SK-N-SH (cell line): Measurements from ENCODE around the gene ATP6V0A1. TPM values are rescaled to one million over a fixed set of nuclear protein-coding genes. Genes with fewer than 3 reads are reported as not detected.
"Not testable (repeated sequence)": the region's sequence is repeated elsewhere in the genome, so short reads cannot be mapped to it uniquely, and the experiment has no call there.

Source experiments
- CTCF ChIA-PET: fragments of 300-600, 350-600 bp; formaldehyde crosslinking; extraction: SDS; loops from one replicate; lab custom pipeline; 2021; lab: Yijun Ruan, JAX
- POLR2A ChIA-PET: fragments of 350-600 bp; sonication (Branson Sonifier 250); formaldehyde crosslinking; extraction: SDS; loops from one replicate; lab custom pipeline; 2020; ENCODE audit warnings: antibody characterized with exemption, inconsistent platforms; lab: Yijun Ruan, JAX
- DNase-seq: peaks from one replicate; pipeline ENCODE4 v3.0.0; 2012
- H2AFZ ChIP-seq: fragments of 200-600 bp; sonication (generic); 2 replicates; pipeline ENCODE4 v1.8.1; 2016; ENCODE audit warnings: antibody characterized with exemption, mild to moderate bottlenecking, low read depth
- H3F3A ChIP-seq: fragments of 200-600 bp; sonication (generic); replicated peaks from 2 replicates; pipeline ENCODE3; 2016; ENCODE audit warnings: antibody characterized with exemption, mild to moderate bottlenecking; ENCODE audit not compliant: insufficient read depth
- H3K27ac ChIP-seq, 2 experiments: fragments of 200-500 bp in 1 of 2; fragments of 200-600 bp in 1 of 2; sonication (Bioruptor generic) in 1 of 2; sonication (generic), shearing (Covaris generic) in 1 of 2; 2 replicates each; pipeline versions ENCODE4 v1.5.1 to v1.6.1; 2014 to 2016; ENCODE audit warnings: low read depth in 2 of 2, inconsistent platforms in 1 of 2, low read length in 1 of 2, mild to moderate bottlenecking in 1 of 2, mixed read lengths in 1 of 2
- H3K27me3 ChIP-seq: fragments of 200-600 bp; sonication (generic), shearing (Covaris generic); 2 replicates; pipeline ENCODE4 v1.6.1; 2016; ENCODE audit warnings: mixed run types; ENCODE audit not compliant: insufficient read depth
- H3K36me3 ChIP-seq, 2 experiments: fragments of 200-500 bp in 1 of 2; fragments of 200-600 bp in 1 of 2; sonication (Bioruptor generic) in 1 of 2; sonication (generic) in 1 of 2; replicated peaks in 1 of 2; 2 replicates each; pipeline versions ENCODE3 to v1.5.1; 2014 to 2016; ENCODE audit warnings: low read length in 1 of 2, mild to moderate bottlenecking in 1 of 2; ENCODE audit not compliant: insufficient read depth in 2 of 2, control insufficient read depth in 1 of 2
- H3K4me1 ChIP-seq, 2 experiments: fragments of 200-500 bp in 1 of 2; fragments of 200-600 bp in 1 of 2; sonication (Bioruptor generic) in 1 of 2; sonication (generic), shearing (Covaris generic) in 1 of 2; 2 replicates each; pipeline versions ENCODE4 v1.5.1 to v1.6.1; 2014 to 2016; ENCODE audit warnings: low read depth in 1 of 2, low read length in 1 of 2, mixed run types in 1 of 2; ENCODE audit not compliant: insufficient read depth in 2 of 2, control insufficient read depth in 1 of 2
- H3K4me2 ChIP-seq: fragments of 200-600 bp; sonication (generic), shearing (Covaris generic); 2 replicates; pipeline ENCODE4 v1.6.1; 2017; ENCODE audit warnings: mixed run types
- H3K4me3 ChIP-seq, 2 experiments: fragments of 200-500 bp in 1 of 2; fragments of 200-600 bp in 1 of 2; sonication (Bioruptor generic) in 1 of 2; sonication (generic), shearing (Covaris generic) in 1 of 2; 2 replicates each; pipeline versions ENCODE4 v1.5.1 to v1.8.1; 2014 to 2016; ENCODE audit warnings: low read depth in 2 of 2, inconsistent platforms in 1 of 2, low read length in 1 of 2, mild to moderate bottlenecking in 1 of 2, mixed read lengths in 1 of 2, moderate library complexity in 1 of 2
- H3K79me2 ChIP-seq: fragments of 200-600 bp; sonication (generic); 2 replicates; pipeline ENCODE4 v1.8.1; 2017; ENCODE audit warnings: mild to moderate bottlenecking; ENCODE audit not compliant: insufficient read depth
- H3K9ac ChIP-seq: fragments of 200-600 bp; sonication (generic); 2 replicates; pipeline ENCODE4 v1.6.1; 2017; ENCODE audit warnings: mixed run types
- H3K9me2 ChIP-seq: fragments of 200-600 bp; sonication (generic); 2 replicates; pipeline ENCODE4 v1.6.1; 2017; ENCODE audit warnings: mixed run types
- H3K9me3 ChIP-seq: fragments of 200-600 bp; sonication (generic); 2 replicates; pipeline ENCODE4 v1.6.1; 2017; ENCODE audit warnings: mixed run types, mild to moderate bottlenecking, moderate library complexity
- H4K20me1 ChIP-seq: fragments of 200-600 bp; sonication (generic); 2 replicates; pipeline ENCODE4 v1.6.1; 2017; ENCODE audit warnings: mild to moderate bottlenecking, mixed run types; ENCODE audit not compliant: insufficient read depth
- CHD2 ChIP-seq: fragments of 150-350 bp; IDR thresholded peaks from 2 replicates; pipeline ENCODE4 v1.6.1; 2018; ENCODE audit warnings: low read length; ENCODE audit not compliant: partially characterized antibody
- FOXJ3 ChIP-seq: sonication (generic); formaldehyde crosslinking; IDR thresholded peaks from 2 replicates; pipeline ENCODE4 v1.5.1; 2020; ENCODE audit warnings: mild to moderate bottlenecking, missing genetic modification reagents
- GATA2 ChIP-seq: sonication (generic); formaldehyde crosslinking; IDR thresholded peaks from 2 replicates; pipeline ENCODE4 v1.5.0; 2020; ENCODE audit warnings: mild to moderate bottlenecking, missing genetic modification reagents
- MEF2A ChIP-seq: IDR thresholded peaks from 2 replicates; pipeline ENCODE4 v1.4.0; 2012; ENCODE audit warnings: low read depth, borderline replicate concordance
- NRF1 ChIP-seq: IDR thresholded peaks from 2 replicates; pipeline ENCODE4 v1.6.1; 2012; ENCODE audit warnings: low read depth, mild to moderate bottlenecking, low read length
- POLR2AphosphoS5 ChIP-seq: IDR thresholded peaks from 2 replicates; pipeline ENCODE4 v1.6.1; 2012; ENCODE audit warnings: low read depth, low read length
- SIN3A ChIP-seq: IDR thresholded peaks from 2 replicates; pipeline ENCODE4 v1.6.1; 2012; ENCODE audit warnings: low read depth, mild to moderate bottlenecking, low read length, moderate library complexity, borderline replicate concordance
- TAF1 ChIP-seq: IDR thresholded peaks from 2 replicates; pipeline ENCODE4 v1.6.1; 2012; ENCODE audit warnings: low read depth, mild to moderate bottlenecking, low read length, moderate library complexity, borderline replicate concordance
- TCF12 ChIP-seq: IDR thresholded peaks from 2 replicates; pipeline ENCODE4 v1.4.0; 2012
- WGBS: methylation state at CpG from one replicate; pipeline ENCODE4 v1.1.6; 2017; ENCODE audit warnings: low lambda C conversion rate; 5-methylcytosine and 5-hydroxymethylcytosine counted together
- polyA plus RNA-seq, 3 experiments: library from polyadenylated mRNA; depleted of rRNA; stranded (reverse); fragments of >200 nt; gene quantifications; 2 replicates each; pipeline ENCODE4 v1.2.3, GENCODE V29; 2012
- TF ChIP-seq, protein P1 (sequence below): fragments of 150-350 bp; IDR thresholded peaks from 2 replicates; pipeline ENCODE4 v1.6.1; 2016; ENCODE audit warnings: mild to moderate bottlenecking, low read depth, low read length

Gene ATP6V0A1
- polyA plus RNA-seq, 1 of the 3 experiments (the other 2 are of a cell fraction) = 31.7 TPM

DNA sequence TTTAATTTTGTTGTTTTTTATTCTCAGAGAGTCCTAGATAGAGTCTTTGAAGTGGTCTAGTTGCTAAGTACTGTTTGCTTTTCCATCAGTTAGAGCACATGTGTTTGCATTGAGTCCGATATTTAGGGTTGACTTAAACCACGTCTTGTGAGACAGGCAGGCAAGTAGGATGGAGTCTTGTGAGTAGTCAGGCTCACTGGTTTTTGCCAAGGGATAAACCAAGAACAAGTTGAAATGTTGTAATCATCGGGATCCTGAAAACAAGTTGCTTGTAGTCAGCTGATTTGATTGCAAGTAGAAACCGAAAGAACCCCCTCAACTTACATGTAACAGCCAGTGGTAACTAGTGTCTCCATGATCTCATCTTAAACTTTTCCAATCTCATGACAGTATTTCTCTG, 17.2 kb downstream of the ATP6V0A1 start:
- WGBS = 87% methylated on average over 4 of the region's 4 CpGs

DNA sequence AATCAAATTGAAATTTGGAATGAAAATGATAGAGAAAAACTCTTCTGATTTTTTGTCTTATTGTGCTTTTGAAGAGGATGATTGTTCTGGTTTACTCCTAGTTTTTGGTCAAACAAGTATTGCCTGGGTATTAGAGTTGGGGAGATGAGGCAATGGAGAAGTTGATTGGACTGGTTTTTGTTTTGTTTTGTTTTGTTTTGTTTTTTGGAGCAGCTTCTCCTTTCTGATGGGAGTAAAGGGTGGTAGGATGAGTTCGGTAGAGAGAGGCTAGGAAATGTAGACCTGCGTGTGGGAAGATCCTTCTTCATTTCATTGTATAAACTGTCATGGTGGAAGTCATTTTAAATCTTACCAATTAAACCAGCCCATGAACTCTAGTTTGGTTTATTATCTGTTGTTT, 17.7 kb downstream of the ATP6V0A1 start:
- CTCF ChIA-PET = interaction anchor here (1.0 to 1.8 kb wide), 3 partner anchors 41 to 154 kb away, joined by 3 to 6 read pairs (median 3); no protein-coding TSS in a partner anchor
- H3K36me3 ChIP-seq = peaks cover 56 to 58% of the 10 kb centered on the region in 2 experiments

More for the DNA sequence above, 17.2 kb downstream of the ATP6V0A1 start:
- no peak overlapping the region for H3K4me3 ChIP-seq
- ChIA-PET POLR2A (no interaction called here), CTCF (interaction anchor here (1.5 to 1.8 kb wide), 2 partner anchors 42 to 153 kb away, joined by 3 to 6 read pairs; no protein-coding TSS in a partner anchor)
- no peaks in the 10 kb centered on the region for H3K9me2 ChIP-seq
- no peak overlapping the region for H3K9ac ChIP-seq
- no peaks in the 10 kb centered on the region for H3K27me3 ChIP-seq
- H3K4me1 ChIP-seq = no peaks in the 10 kb centered on the region
- no peaks in the 10 kb centered on the region for H3K79me2 ChIP-seq
- H3K27ac ChIP-seq = no peak overlapping the region
- H2AFZ ChIP-seq = no peak overlapping the region
- no peak for DNase-seq
- TF ChIP-seq SIN3A (no peak), MEF2A (no peak)
- TF ChIP-seq, protein P1, sequence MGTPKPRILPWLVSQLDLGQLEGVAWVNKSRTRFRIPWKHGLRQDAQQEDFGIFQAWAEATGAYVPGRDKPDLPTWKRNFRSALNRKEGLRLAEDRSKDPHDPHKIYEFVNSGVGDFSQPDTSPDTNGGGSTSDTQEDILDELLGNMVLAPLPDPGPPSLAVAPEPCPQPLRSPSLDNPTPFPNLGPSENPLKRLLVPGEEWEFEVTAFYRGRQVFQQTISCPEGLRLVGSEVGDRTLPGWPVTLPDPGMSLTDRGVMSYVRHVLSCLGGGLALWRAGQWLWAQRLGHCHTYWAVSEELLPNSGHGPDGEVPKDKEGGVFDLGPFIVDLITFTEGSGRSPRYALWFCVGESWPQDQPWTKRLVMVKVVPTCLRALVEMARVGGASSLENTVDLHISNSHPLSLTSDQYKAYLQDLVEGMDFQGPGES = no peak
- no peaks in the 10 kb centered on the region for H3K9me3 ChIP-seq
- no peaks in the 10 kb centered on the region for H4K20me1 ChIP-seq
- peaks cover 56 to 57% of the 10 kb centered on the region in 2 experiments for H3K36me3 ChIP-seq
- peaks cover 13% of the 10 kb centered on the region for H3F3A ChIP-seq
- H3K4me2 ChIP-seq = no peak overlapping the region

DNA sequence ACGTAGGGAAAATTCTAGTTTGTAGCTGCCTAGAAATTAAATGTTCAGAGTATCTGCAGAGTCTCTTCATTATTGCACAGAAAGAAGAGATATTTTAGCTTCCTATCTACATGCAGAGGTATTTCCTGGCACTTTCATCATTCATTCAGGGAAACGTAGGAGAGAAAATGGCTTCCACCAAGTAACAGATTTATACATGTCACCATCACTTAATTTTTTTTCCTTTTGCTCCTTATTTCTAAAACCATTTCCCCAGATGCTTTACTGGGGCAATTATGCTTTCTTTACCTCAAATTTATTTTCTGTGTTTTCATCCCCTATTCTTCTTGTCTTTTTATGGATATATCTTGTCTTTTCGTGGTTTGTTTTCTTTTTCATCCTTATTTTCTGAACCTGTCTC, 18.5 kb downstream of the ATP6V0A1 start:
- H3K36me3 ChIP-seq = peaks cover 50 to 58% of the 10 kb centered on the region in 2 experiments
- 92% methylated on average over 3 of the region's 3 CpGs for WGBS
- CTCF ChIA-PET = interaction anchor here (1.0 to 1.8 kb wide), 3 partner anchors 40 to 155 kb away, joined by 3 to 6 read pairs (median 3); no protein-coding TSS in a partner anchor

More for the DNA sequence above, 17.7 kb downstream of the ATP6V0A1 start:
- no peaks in the 10 kb centered on the region for H4K20me1 ChIP-seq
- H3K4me1 ChIP-seq = no peaks in the 10 kb centered on the region
- DNase-seq = no peak
- no peak overlapping the region for H3K27ac ChIP-seq
- H3K9me3 ChIP-seq = no peaks in the 10 kb centered on the region
- no peak overlapping the region for H2AFZ ChIP-seq
- H3F3A ChIP-seq = peaks cover 13% of the 10 kb centered on the region
- no peak overlapping the region for H3K9ac ChIP-seq
- H3K4me2 ChIP-seq = no peak overlapping the region
- POLR2A ChIA-PET = no interaction called here
- WGBS = 98% methylated on average over 2 of the region's 2 CpGs
- no peak overlapping the region for H3K4me3 ChIP-seq
- H3K9me2 ChIP-seq = no peaks in the 10 kb centered on the region
- H3K79me2 ChIP-seq = no peaks in the 10 kb centered on the region
- TF ChIP-seq GATA2 (CRISPR knock-in tag) = no peak
- TF ChIP-seq FOXJ3 = no peak
- no peak for TF ChIP-seq CHD2
- no peak for TF ChIP-seq TAF1
- TF ChIP-seq POLR2AphosphoS5 = no peak
- no peak for TF ChIP-seq NRF1
- H3K27me3 ChIP-seq = no peaks in the 10 kb centered on the region

DNA sequence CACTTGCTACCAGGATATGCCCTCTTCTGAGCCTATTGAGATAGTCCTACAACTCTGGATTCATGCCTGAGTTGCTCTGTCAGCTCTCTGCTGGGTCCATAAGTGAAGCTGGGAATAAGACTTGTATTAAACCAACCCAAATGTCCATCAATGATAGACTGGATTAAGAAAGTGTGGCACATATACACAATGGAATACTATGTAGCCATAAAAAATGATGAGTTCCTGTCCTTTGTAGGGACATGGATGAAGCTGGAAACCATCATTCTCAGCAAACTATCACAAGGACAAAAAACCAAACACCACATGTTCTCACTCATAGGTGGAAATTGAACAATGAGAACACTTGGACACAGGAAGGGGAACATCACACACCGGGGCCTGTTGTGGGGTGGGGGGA, 19.1 kb downstream of the ATP6V0A1 start:
- peaks cover 50 to 61% of the 10 kb centered on the region in 2 experiments for H3K36me3 ChIP-seq
- H3K27me3 ChIP-seq, H3K79me2 ChIP-seq, DNase-seq, H3K9ac ChIP-seq, H3K27ac ChIP-seq, POLR2A ChIA-PET, H3K9me2 ChIP-seq, H3K9me3 ChIP-seq, H3K4me1 ChIP-seq, H3K4me2 ChIP-seq, H4K20me1 ChIP-seq, H3K4me3 ChIP-seq, H2AFZ ChIP-seq: not testable (repeated sequence)
- H3F3A ChIP-seq = peaks cover 16% of the 10 kb centered on the region
- CTCF ChIA-PET = interaction anchor here (1.8 kb wide), 1 partner anchor 40 kb away, joined by 6 read pairs; no protein-coding TSS in a partner anchor
- WGBS = 92% methylated on average over 1 of the region's 1 CpG

More for the DNA sequence above, 18.5 kb downstream of the ATP6V0A1 start:
- Histone ChIP-seq H3K27ac (no peak overlapping the region), H3F3A (peaks cover 13% of the 10 kb centered on the region), H3K27me3 (no peaks in the 10 kb centered on the region), H3K4me3 (no peak overlapping the region), H2AFZ (no peak overlapping the region), H3K9me2 (no peaks in the 10 kb centered on the region), H3K9ac (no peak overlapping the region), H3K4me1 (no peaks in the 10 kb centered on the region), H3K9me3 (no peaks in the 10 kb centered on the region), H3K4me2 (no peak overlapping the region), H3K79me2 (no peaks in the 10 kb centered on the region), H4K20me1 (no peaks in the 10 kb centered on the region)
- TF ChIP-seq TCF12 (no peak), NRF1 (no peak)
- DNase-seq = no peak
- POLR2A ChIA-PET = no interaction called here
